Natural killer cell (primary cell): ENCODE results near the gene IGLON5. TPM values are rescaled to one million over a fixed set of nuclear protein-coding genes. Genes with fewer than 3 reads are reported as not detected.
A peak's percentile ranks its signal among the peaks of the same experiment; 100 is the strongest.

Experiments used
- ATAC-seq, 3 donors: fragments of 150-1000 bp in 2 of 3; fragments of 200-7000 bp in 1 of 3; cut with Tn5 transposase; 1 replicate in 1 of 3; 2 replicates in 2 of 3; pipeline ENCODE4 v1.10.0; 2021; ENCODE audit warnings: mild to moderate bottlenecking in 2 of 3, moderate library complexity in 2 of 3
- DNase-seq, 2 donors: peaks; one replicate each; pipeline versions ENCODE4 v3.0.0 to v3.0.0-alpha.2; 2013 to 2021; ENCODE audit warnings: mixed read lengths in 1 of 2
- H3K27ac ChIP-seq: one replicate; pipeline ENCODE4 v1.5.1; 2013; ENCODE audit warnings: mild to moderate bottlenecking, low read length
- H3K27me3 ChIP-seq: one replicate; pipeline ENCODE4 v1.6.1; 2013; ENCODE audit warnings: low read length; ENCODE audit not compliant: control insufficient read depth, insufficient read depth
- H3K36me3 ChIP-seq: one replicate; pipeline ENCODE4 v1.6.1; 2013; ENCODE audit warnings: low read length; ENCODE audit not compliant: control insufficient read depth, insufficient read depth
- H3K4me1 ChIP-seq: one replicate; pipeline ENCODE4 v1.6.1; 2013; ENCODE audit warnings: low read length; ENCODE audit not compliant: control insufficient read depth, insufficient read depth
- H3K4me3 ChIP-seq: one replicate; pipeline ENCODE4 v1.5.1; 2013; ENCODE audit warnings: low read length
- H3K9me3 ChIP-seq: one replicate; pipeline ENCODE4 v1.6.1; 2013; ENCODE audit warnings: low read length; ENCODE audit not compliant: control insufficient read depth, insufficient read depth
- H3K27ac Mint-ChIP-seq, 2 donors: one replicate each; pipeline ENCODE4 v1.8.0; 2022; ENCODE audit warnings: mild to moderate bottlenecking in 2 of 2, mixed read lengths in 2 of 2, moderate library complexity in 1 of 2
- H3K27me3 Mint-ChIP-seq, 2 donors: one replicate each; pipeline ENCODE4 v1.8.0; 2022; ENCODE audit warnings: low read depth in 2 of 2, mixed read lengths in 2 of 2
- H3K36me3 Mint-ChIP-seq: one replicate; pipeline ENCODE4 v1.8.0; 2022; ENCODE audit warnings: mixed read lengths
- H3K4me1 Mint-ChIP-seq, 2 donors: one replicate each; pipeline ENCODE4 v1.8.0; 2022; ENCODE audit warnings: mixed read lengths in 2 of 2
- H3K4me3 Mint-ChIP-seq: one replicate; pipeline ENCODE4 v1.8.0; 2022; ENCODE audit warnings: mild to moderate bottlenecking, moderate library complexity, mixed read lengths
- H3K9me3 Mint-ChIP-seq, 2 donors: one replicate each; pipeline ENCODE4 v1.8.0; 2022; ENCODE audit warnings: mixed read lengths in 2 of 2
- WGBS: methylation state at CpG from one replicate; pipeline ENCODE4 v1.1.7; 2013; ENCODE audit warnings: missing lambda C conversion rate; ENCODE audit not compliant: insufficient coverage; 5-methylcytosine and 5-hydroxymethylcytosine counted together
- intact Hi-C: fragments of 100-400 bp; cut with micrococcal nuclease; formaldehyde crosslinking; loops from one replicate; pipeline ENCODE4 v1.14.2; 2022
- total RNA-seq, 4 donors: library from RNA; stranded (reverse); fragments of 120-200 nt in 1 of 4; gene quantifications; one replicate each; pipeline versions ENCODE4 v1.2.3 to v1.2.4, GENCODE V29; 2013 to 2022
- TF ChIP-seq, protein P1 (sequence below): fragments of 200-600 bp; IDR thresholded peaks from one replicate; pipeline ENCODE4 v1.8.0; 2022; ENCODE audit warnings: antibody characterized with exemption

IGLON5 gene
- total RNA-seq, 3 donors from 2014 or later (not counting 1 experiment from before 2014, with no cell fraction given) = not detected

GRCh38 chr19:51345076-51345620 is 33.7 kb downstream of the IGLON5 start:
- H3K27me3 ChIP-seq = no peaks in the 10 kb centered on the region
- no peak overlapping the region for H3K4me3 ChIP-seq
- Mint-ChIP-seq H3K4me1 (peaks cover 0 to 12% of the 10 kb centered on the region in 2 donors), H3K36me3 (no peaks in the 10 kb centered on the region), H3K9me3 (no peaks in the 10 kb centered on the region), H3K27ac (no peak overlapping the region), H3K27me3 (peaks cover 0 to 4% of the 10 kb centered on the region in 2 donors), H3K4me3 (no peak overlapping the region)
- DNase-seq (no peak), ATAC-seq (no peak)
- WGBS = 97% methylated on average over 9 of the region's 9 CpGs
- TF ChIP-seq, protein P1, sequence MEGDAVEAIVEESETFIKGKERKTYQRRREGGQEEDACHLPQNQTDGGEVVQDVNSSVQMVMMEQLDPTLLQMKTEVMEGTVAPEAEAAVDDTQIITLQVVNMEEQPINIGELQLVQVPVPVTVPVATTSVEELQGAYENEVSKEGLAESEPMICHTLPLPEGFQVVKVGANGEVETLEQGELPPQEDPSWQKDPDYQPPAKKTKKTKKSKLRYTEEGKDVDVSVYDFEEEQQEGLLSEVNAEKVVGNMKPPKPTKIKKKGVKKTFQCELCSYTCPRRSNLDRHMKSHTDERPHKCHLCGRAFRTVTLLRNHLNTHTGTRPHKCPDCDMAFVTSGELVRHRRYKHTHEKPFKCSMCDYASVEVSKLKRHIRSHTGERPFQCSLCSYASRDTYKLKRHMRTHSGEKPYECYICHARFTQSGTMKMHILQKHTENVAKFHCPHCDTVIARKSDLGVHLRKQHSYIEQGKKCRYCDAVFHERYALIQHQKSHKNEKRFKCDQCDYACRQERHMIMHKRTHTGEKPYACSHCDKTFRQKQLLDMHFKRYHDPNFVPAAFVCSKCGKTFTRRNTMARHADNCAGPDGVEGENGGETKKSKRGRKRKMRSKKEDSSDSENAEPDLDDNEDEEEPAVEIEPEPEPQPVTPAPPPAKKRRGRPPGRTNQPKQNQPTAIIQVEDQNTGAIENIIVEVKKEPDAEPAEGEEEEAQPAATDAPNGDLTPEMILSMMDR = no peak
- H3K36me3 ChIP-seq = peaks cover 10% of the 10 kb centered on the region
- no peaks in the 10 kb centered on the region for H3K9me3 ChIP-seq
- intact Hi-C loops = no loop called here
- peaks cover 19% of the 10 kb centered on the region for H3K4me1 ChIP-seq
- peak overlapping the region; percentile 44 for H3K27ac ChIP-seq

GRCh38 chr19:51346742-51347141 is 35.3 kb downstream of the IGLON5 start:
- WGBS = 96% methylated on average over 16 of the region's 17 CpGs
- ATAC-seq (no peak), DNase-seq (no peak)
- Histone ChIP-seq H3K36me3 (peaks cover 18% of the 10 kb centered on the region), H3K27me3 (no peaks in the 10 kb centered on the region), H3K27ac (no peak overlapping the region), H3K9me3 (no peaks in the 10 kb centered on the region), H3K4me1 (peaks cover 13% of the 10 kb centered on the region), H3K4me3 (no peak overlapping the region)
- intact Hi-C loops = no loop called here
- H3K27ac Mint-ChIP-seq = no peak overlapping the region
- no peak overlapping the region for H3K4me3 Mint-ChIP-seq
- H3K9me3 Mint-ChIP-seq = no peaks in the 10 kb centered on the region
- no peaks in the 10 kb centered on the region for H3K36me3 Mint-ChIP-seq
- TF ChIP-seq, protein P1 = no peak
- no peaks in the 10 kb centered on the region for H3K27me3 Mint-ChIP-seq
- H3K4me1 Mint-ChIP-seq = peaks cover 0 to 6% of the 10 kb centered on the region in 2 donors

DNA sequence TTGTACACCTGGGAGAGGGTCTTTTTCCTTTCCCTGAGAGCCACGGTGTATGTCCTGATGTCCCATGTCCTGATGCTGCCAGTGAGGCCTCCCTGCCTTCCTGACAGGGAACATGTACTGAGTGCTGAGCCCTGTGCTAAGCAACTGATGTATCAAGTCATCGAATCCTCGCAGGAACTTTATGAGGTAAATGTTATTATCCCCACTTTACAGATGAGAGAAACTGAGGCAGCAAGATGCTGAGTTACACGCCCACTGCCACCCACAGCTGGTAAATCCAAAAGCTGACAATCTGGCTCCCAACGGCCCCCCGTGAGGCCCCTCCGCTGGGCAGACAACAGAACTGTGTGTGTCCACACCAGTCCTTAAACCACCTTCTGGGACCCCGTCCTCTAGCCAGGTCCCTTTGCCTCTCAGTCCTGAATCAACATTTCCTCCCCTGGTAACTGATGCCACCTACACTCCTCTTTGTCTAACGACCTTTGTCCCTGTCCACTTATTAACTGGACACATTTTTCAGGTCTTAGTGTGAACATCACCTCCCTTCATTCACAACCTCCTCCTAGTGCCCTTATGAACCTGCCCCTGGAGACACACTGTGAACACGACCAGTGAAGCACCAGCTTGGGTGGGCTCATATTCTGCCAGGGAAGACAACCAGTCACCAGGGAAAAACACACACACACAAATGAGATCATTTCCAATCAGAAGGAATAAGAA is 35.9 kb downstream of the IGLON5 start:
- peaks cover 0 to 6% of the 10 kb centered on the region in 2 donors for H3K4me1 Mint-ChIP-seq
- no peak for ATAC-seq
- H3K27ac Mint-ChIP-seq = no peak overlapping the region
- Histone ChIP-seq H3K9me3 (no peaks in the 10 kb centered on the region), H3K27ac (no peak overlapping the region), H3K4me1 (peaks cover 13% of the 10 kb centered on the region), H3K36me3 (peaks cover 18% of the 10 kb centered on the region), H3K4me3 (no peak overlapping the region), H3K27me3 (no peaks in the 10 kb centered on the region)
- WGBS = 77% methylated on average over 10 of the region's 10 CpGs
- TF ChIP-seq, protein P1 = no peak
- intact Hi-C loops = no loop called here
- H3K9me3 Mint-ChIP-seq = no peaks in the 10 kb centered on the region
- H3K27me3 Mint-ChIP-seq = no peaks in the 10 kb centered on the region
- no peak for DNase-seq
- no peak overlapping the region for H3K4me3 Mint-ChIP-seq
- H3K36me3 Mint-ChIP-seq = no peaks in the 10 kb centered on the region
